GM19239 (cell line): ENCODE data around the gene NACC2.
"Not testable (repeated sequence)": the region's sequence is repeated elsewhere in the genome, so short reads cannot be mapped to it uniquely, and the experiment has no call there.

Source experiments
- DNase-seq: peaks from one replicate; pipeline ENCODE4 v3.0.0; 2011; ENCODE audit warnings: low spot score; ENCODE audit not compliant: insufficient read length
- FAIRE-seq: peaks from 2 replicates; lab custom pipeline; 2011; peaks lifted over from hg19 to GRCh38; lab: Jason Lieb, UNC

Gene NACC2

GRCh38 chr9:136029556-136029955 lies 65.5 kb downstream of the NACC2 start:
- FAIRE-seq: no peak

GRCh38 chr9:136028760-136029470 lies 66.2 kb downstream of the NACC2 start:
- DNase-seq (no peak), FAIRE-seq (no peak)

More at GRCh38 chr9:136029556-136029955, 65.5 kb downstream of the NACC2 start:
- no peak for DNase-seq

- FAIRE-seq, DNase-seq: not testable (repeated sequence)
These were observed 68.2 kb downstream of the NACC2 start for GRCh38 chr9:136026943-136027289.

GRCh38 chr9:136026266-136026942 lies 68.7 kb downstream of the NACC2 start:
- DNase-seq (no peak), FAIRE-seq (no peak)

- FAIRE-seq (no peak), DNase-seq (no peak)
These were observed 69.6 kb downstream of the NACC2 start for GRCh38 chr9:136025481-136025880.

GRCh38 chr9:136024696-136025316 lies 70.3 kb downstream of the NACC2 start:
- DNase-seq: no peak
- FAIRE-seq: no peak

- no peak for FAIRE-seq
- no peak for DNase-seq
These were observed 70.8 kb downstream of the NACC2 start for GRCh38 chr9:136024286-136024685.

GRCh38 chr9:136023410-136024225 lies 71.5 kb downstream of the NACC2 start:
- FAIRE-seq: no peak
- no peak for DNase-seq

- FAIRE-seq (no peak), DNase-seq (no peak)
These were observed 72.2 kb downstream of the NACC2 start for GRCh38 chr9:136022731-136023409.

GRCh38 chr9:136021872-136022681 lies 73.0 kb downstream of the NACC2 start:
- DNase-seq (no peak), FAIRE-seq (no peak)

GRCh38 chr9:136021171-136021871 lies 73.8 kb downstream of the NACC2 start:
- DNase-seq: no peak
- no peak for FAIRE-seq

GRCh38 chr9:136020671-136021070 lies 74.4 kb downstream of the NACC2 start:
- DNase-seq: no peak
- no peak for FAIRE-seq

- FAIRE-seq (no peak), DNase-seq (no peak)
These were observed 74.9 kb downstream of the NACC2 start for GRCh38 chr9:136020206-136020605.

GRCh38 chr9:136019681-136020060 lies 75.4 kb downstream of the NACC2 start:
- DNase-seq (no peak), FAIRE-seq (no peak)

GRCh38 chr9:136019041-136019680 lies 75.9 kb downstream of the NACC2 start:
- DNase-seq: no peak
- no peak for FAIRE-seq

GRCh38 chr9:136018257-136019031 lies 76.6 kb downstream of the NACC2 start:
- FAIRE-seq: no peak
- no peak for DNase-seq
